ENCODE measurements around the gene ABCB11. TPM values are rescaled to one million over a fixed set of nuclear protein-coding genes. Genes with fewer than 3 reads are reported as not detected.

The ABCB11 gene
- total RNA-seq, 1 experiment from 2014 or later: 0.05 TPM

DNA sequence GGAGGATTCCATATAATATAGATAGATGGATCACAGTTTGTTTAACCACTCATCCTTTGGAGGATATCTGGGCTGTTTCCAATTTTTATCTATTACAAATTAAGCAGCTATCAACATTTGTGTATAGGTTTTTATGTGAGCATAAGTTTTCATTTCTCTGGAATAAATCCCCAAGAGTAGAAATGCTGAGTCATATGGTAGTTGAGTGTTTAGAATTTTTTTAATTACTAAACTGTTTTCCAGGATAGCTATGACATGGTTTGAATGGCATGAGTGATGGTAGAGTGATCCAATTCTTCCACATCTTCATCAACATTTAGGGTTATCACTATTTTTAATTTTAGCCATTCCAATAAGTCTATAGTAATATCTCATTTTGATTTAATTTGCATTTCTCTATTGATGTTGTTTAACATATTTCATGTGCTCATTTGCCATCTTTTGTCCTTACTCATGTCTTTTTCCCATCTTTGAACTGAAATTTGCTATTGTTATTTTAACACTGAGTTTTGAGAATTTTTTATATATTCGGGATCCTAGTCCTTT is 31.4 kb downstream of the ABCB11 start:
- no peaks in the 10 kb centered on the region for H3K4me1 ChIP-seq (ENCODE audit: control insufficient read depth, insufficient read depth, low read length)
- H3K27me3 ChIP-seq (ENCODE audit: control insufficient read depth, insufficient read depth, low read length): no peaks in the 10 kb centered on the region; the same call in none of the 2 replicates
- H3K36me3 ChIP-seq (ENCODE audit: control insufficient read depth, insufficient read depth, low read length): no peaks in the 10 kb centered on the region
- TF ChIP-seq TCF7L2 (IDR thresholded peaks at IDR 0.05; ENCODE audit: low read depth, low read length) (no peak), POLR2AphosphoS5 (IDR thresholded peaks at IDR 0.05; ENCODE audit: low read depth, low read length) (no peak), SIN3A (IDR thresholded peaks at IDR 0.05; ENCODE audit: borderline replicate concordance, insufficient read depth, low read depth, low read length) (no peak)
- TF ChIP-seq, protein P1, sequence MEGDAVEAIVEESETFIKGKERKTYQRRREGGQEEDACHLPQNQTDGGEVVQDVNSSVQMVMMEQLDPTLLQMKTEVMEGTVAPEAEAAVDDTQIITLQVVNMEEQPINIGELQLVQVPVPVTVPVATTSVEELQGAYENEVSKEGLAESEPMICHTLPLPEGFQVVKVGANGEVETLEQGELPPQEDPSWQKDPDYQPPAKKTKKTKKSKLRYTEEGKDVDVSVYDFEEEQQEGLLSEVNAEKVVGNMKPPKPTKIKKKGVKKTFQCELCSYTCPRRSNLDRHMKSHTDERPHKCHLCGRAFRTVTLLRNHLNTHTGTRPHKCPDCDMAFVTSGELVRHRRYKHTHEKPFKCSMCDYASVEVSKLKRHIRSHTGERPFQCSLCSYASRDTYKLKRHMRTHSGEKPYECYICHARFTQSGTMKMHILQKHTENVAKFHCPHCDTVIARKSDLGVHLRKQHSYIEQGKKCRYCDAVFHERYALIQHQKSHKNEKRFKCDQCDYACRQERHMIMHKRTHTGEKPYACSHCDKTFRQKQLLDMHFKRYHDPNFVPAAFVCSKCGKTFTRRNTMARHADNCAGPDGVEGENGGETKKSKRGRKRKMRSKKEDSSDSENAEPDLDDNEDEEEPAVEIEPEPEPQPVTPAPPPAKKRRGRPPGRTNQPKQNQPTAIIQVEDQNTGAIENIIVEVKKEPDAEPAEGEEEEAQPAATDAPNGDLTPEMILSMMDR (IDR thresholded peaks at IDR 0.05): no peak
- TF ChIP-seq, protein P2, sequence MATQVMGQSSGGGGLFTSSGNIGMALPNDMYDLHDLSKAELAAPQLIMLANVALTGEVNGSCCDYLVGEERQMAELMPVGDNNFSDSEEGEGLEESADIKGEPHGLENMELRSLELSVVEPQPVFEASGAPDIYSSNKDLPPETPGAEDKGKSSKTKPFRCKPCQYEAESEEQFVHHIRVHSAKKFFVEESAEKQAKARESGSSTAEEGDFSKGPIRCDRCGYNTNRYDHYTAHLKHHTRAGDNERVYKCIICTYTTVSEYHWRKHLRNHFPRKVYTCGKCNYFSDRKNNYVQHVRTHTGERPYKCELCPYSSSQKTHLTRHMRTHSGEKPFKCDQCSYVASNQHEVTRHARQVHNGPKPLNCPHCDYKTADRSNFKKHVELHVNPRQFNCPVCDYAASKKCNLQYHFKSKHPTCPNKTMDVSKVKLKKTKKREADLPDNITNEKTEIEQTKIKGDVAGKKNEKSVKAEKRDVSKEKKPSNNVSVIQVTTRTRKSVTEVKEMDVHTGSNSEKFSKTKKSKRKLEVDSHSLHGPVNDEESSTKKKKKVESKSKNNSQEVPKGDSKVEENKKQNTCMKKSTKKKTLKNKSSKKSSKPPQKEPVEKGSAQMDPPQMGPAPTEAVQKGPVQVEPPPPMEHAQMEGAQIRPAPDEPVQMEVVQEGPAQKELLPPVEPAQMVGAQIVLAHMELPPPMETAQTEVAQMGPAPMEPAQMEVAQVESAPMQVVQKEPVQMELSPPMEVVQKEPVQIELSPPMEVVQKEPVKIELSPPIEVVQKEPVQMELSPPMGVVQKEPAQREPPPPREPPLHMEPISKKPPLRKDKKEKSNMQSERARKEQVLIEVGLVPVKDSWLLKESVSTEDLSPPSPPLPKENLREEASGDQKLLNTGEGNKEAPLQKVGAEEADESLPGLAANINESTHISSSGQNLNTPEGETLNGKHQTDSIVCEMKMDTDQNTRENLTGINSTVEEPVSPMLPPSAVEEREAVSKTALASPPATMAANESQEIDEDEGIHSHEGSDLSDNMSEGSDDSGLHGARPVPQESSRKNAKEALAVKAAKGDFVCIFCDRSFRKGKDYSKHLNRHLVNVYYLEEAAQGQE (IDR thresholded peaks at IDR 0.05; ENCODE audit: insufficient read depth in 1 of 2, low read depth in 2 of 2, low read length in 1 of 2): no peak
- no TSS peak for BruUV-seq (replicated peaks)
- in situ Hi-C loops (cut with HindIII; ENCODE audit: low pct_unique_long_range_greater_than_20kb, low sequenced_read_pairs) (no loop called here), intact Hi-C loops (cut with micrococcal nuclease; ENCODE audit: unreplicated experiment) (no loop called here)
- CTCF ChIA-PET: interaction anchor here (0.6 kb wide), 1 partner anchor 338 kb away, joined by 10 read pairs; no protein-coding TSS in a partner anchor
- H3K27ac ChIP-seq (ENCODE audit: low read length): no peak overlapping the region
- H3K9me3 ChIP-seq (ENCODE audit: control insufficient read depth, insufficient read depth, low read depth, low read length): no peaks in the 10 kb centered on the region
- no peak overlapping the region for H3K4me3 ChIP-seq (ENCODE audit: low read depth in 2 of 2, low read length in 2 of 2)
- ATAC-seq (no peak), DNase-seq (ENCODE audit: low read depth, low spot score) (no peak)
- POLR2A ChIA-PET: no interaction called here

DNA sequence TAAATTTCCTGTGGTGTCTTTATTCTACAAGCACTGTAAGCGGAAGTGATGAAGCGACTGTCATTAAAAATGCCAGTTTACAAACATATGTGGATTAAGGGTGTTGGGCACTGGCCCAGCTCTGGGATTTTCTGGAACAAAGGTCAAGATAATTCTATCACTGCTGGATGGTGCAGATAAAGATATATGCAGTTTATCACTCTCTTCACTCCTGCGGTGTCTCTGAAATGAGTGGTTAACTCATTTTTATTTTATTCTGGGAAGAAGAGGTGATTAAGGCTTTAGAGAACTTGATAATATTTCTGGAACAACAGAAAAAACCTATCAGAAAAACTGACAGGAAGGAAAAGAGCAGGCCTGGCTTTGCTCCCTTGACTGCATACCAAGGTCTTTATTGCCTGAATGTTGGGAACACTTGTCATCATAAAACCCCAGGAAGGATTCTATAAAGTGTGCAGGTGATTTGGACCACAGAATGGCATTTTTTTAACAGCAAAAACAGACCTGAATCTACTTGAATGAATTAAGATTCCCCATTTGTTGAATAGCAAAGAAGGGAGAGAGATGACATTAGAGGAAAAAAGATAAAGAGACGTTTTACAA is 32.4 kb downstream of the ABCB11 start:
- DNase-seq (ENCODE audit: low read depth, low spot score) (no peak), ATAC-seq (no peak)
- no peak overlapping the region for H3K27ac ChIP-seq (ENCODE audit: low read length)
- H3K9me3 ChIP-seq (ENCODE audit: control insufficient read depth, insufficient read depth, low read depth, low read length): no peaks in the 10 kb centered on the region
- in situ Hi-C loops (cut with HindIII; ENCODE audit: low pct_unique_long_range_greater_than_20kb, low sequenced_read_pairs) (no loop called here), intact Hi-C loops (cut with micrococcal nuclease; ENCODE audit: unreplicated experiment) (no loop called here)
- H3K36me3 ChIP-seq (ENCODE audit: control insufficient read depth, insufficient read depth, low read length): no peaks in the 10 kb centered on the region
- CTCF ChIA-PET: no interaction called here
- H3K27me3 ChIP-seq (ENCODE audit: control insufficient read depth, insufficient read depth, low read length): peaks cover 2% of the 10 kb centered on the region
- POLR2A ChIA-PET: no interaction called here
- H3K4me3 ChIP-seq (ENCODE audit: low read depth in 2 of 2, low read length in 2 of 2): no peak overlapping the region
- BruUV-seq (replicated peaks): no TSS peak
- TF ChIP-seq, protein P2 (IDR thresholded peaks at IDR 0.05; ENCODE audit: insufficient read depth in 1 of 2, low read depth in 2 of 2, low read length in 1 of 2): no peak
- TF ChIP-seq SIN3A (IDR thresholded peaks at IDR 0.05; ENCODE audit: borderline replicate concordance, insufficient read depth, low read depth, low read length) (no peak), POLR2AphosphoS5 (IDR thresholded peaks at IDR 0.05; ENCODE audit: low read depth, low read length) (no peak), TCF7L2 (IDR thresholded peaks at IDR 0.05; ENCODE audit: low read depth, low read length) (no peak)
- TF ChIP-seq, protein P1 (IDR thresholded peaks at IDR 0.05): no peak
- H3K4me1 ChIP-seq (ENCODE audit: control insufficient read depth, insufficient read depth, low read length): no peaks in the 10 kb centered on the region
